GM21390 (cell line): ENCODE measurements around the gene DIABLO.
"Not testable (repeated sequence)": the region's sequence is repeated elsewhere in the genome, so short reads cannot be mapped to it uniquely, and the experiment has no call there.

Source experiments
- ATAC-seq: cut with Tn5 transposase; IDR thresholded peaks from one replicate; pipeline ENCODE4 v1.9.1; 2021; ENCODE audit not compliant: unreplicated experiment

DIABLO gene

DNA sequence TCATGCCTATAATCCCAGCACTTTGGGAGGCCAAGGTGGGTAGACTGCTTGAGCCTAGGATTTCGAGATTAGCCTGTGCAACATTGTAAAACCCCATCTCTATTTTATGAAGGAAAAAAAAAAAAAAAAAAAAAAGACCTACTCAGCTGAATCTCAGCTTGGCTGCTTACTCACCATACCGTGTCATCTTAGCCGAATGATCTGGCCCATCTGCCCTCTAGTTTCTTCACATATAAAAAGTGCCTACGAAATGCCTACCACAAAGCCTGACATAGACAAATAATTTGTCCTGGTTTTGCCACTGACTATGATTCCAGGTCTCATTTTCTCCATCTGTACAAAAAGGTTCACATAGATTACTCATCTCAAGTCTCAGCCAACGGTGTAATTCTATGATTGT is 10.1 kb downstream of the DIABLO start:
- no peak for ATAC-seq

- no peak for ATAC-seq
These were observed 17.6 kb downstream of the DIABLO start for GRCh38 chr12:122208073-122208820.

DNA sequence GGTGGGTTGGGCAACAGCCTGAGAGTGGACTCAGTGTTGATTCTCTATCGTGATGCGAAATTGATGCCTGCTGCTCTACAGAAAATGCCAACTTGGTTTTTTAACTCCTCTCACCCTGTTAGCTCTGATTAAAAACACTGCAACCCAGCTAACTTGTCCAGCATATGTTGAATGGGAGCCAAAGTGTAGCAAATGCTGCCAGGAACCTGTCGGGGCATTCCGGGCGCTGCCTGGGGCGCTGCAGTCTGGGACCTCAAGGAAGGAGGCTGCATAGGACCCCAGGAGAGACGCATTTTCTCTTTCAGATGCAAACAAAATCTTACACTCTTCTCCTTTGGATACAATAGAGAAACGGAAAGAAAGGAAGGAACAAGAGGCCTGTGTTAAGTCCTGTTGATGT is 18.5 kb downstream of the DIABLO start:
- no peak for ATAC-seq

GRCh38 chr12:122206976-122207375 is 18.9 kb downstream of the DIABLO start:
- no peak for ATAC-seq

- ATAC-seq, result no peak
These were observed 19.6 kb downstream of the DIABLO start for GRCh38 chr12:122206111-122206881.

GRCh38 chr12:122205053-122205925 is 20.6 kb downstream of the DIABLO start:
- no peak for ATAC-seq

DNA sequence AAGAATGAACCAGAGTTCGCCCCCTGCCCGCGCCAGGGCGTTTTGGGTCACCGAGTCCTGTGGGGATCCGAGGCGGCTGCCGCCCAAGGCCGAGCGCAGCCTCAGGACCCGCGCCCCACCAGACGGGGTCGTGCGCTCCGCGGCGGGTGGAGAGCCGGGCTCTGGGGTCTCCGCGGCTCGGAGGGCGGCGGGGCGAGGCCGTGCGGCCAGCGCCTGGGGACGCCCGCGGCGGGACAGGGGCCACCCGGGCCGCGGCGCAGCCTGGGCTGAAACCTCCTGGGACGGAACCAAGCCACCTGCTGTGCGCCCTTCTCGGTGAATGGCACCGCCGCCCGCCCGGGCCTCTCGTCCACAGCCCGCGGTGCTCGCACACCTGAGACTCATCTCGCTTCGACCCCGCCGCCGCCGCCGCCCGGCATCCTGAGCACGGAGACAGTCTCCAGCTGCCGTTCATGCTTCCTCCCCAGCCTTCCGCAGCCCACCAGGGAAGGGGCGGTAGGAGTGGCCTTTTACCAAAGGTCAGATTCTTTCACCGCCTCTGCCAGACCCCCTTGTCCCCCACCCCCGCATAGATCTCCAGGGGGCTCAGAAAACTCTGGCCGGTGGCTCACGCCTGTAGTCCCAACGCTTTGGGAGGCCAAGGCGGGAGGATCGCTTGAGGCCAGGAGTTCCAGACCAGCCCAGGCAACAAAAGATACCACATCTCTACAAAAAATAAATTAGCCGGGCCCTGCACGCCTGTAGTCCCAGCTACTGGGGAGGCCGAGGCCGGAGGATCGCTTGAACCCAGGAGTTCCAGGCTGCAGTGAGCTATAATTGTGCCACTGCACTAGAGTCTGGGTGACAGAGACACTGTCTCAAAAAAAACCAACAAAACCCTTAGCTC is 21.4 kb downstream of the DIABLO start:
- ATAC-seq, result no peak

GRCh38 chr12:122203301-122204166 is 22.3 kb downstream of the DIABLO start, which contains the start of gene B3GNT4:
B3GNT4 (plus strand) TSS chr12:122203709; CDS start chr12:122204619, 910 bp downstream.
- ATAC-seq, result no peak

DNA sequence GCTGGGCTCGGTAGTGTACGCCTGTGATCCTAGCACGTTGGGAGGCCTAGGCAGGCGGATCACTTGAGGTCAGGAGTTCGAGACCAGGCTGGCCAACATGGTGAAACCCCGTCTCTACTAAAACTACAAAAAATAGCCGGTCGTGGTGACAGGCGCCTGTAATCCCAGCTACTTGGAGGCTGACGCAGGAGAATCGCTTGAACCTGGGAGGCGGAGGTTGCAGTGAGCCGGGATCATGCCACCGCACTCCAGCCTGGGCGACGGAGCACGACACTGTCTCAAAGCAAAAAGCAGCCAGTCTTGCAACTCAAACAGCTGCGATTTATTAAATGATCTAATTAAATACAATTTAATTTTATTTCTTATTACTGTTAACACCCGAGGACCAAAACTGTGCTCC is 23.0 kb downstream of the DIABLO start:
- not testable (repeated sequence) for ATAC-seq

- no peak for ATAC-seq
These were observed 23.8 kb downstream of the DIABLO start for GRCh38 chr12:122202017-122202416.

DNA sequence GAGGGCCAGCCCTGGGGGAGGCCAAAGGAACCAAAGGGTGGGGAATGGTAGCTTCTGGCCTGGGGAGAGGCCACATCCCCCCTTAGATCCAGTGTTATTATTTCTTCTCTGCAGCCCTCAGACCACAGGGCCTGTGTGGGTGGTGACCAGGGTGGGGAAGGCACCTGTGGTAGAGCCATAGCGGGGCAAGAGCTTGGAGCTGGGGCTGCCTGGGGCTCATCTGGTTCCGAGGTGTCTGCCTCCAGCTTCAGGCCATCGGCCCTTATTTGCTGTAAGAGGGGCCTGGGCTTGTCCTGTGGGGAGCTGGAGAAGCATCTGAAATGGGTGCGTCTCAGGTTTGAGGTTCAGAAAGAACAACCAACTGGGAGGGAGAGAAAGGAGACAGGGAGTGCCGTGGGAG is 24.5 kb downstream of the DIABLO start:
- ATAC-seq, result no peak

- ATAC-seq, result no peak
These were observed 25.2 kb downstream of the DIABLO start for GRCh38 chr12:122200541-122201175.

DNA sequence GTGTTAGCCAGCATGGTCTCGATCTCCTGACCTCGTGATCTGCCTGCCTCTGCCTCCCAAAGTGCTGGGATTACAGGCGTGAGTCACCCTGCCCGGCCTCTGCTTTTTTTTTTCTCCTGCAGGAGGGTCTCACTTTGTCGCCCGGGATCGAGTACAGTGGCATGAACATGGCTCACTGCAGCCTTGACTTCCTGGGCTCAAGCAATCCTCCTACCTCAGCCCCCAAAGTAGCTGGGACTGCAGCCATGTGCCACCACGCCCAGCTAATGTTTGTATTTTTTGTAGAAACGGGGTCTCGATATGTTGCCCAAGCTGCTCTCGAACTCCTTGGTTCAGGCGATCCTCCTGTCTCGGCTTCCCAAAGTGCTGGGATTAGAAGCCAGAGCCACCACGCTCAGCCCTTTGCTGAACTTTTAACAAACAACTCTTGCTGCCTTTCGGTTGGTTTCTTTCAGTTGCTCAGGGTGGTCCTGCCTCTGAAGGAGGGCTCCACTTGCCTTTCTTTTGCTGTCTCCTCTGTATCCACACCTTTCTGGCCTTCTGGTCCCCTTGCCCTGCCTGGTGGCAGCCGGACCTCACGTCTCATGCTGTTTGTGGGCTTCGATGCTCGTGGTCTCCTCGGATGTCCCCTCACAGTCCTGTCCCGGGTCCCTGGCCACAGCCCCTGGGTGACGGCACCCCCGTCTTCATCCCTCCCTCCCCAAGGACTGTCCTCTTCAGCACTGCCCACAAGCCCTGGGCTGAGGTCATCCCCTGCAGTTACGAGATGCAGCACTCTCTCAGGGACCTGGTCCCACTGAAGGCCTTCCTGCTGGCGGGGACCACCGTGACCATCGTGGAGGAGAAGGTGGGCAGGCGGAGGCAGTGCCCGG is 26.1 kb downstream of the DIABLO start:
- no peak for ATAC-seq

GRCh38 chr12:122197612-122197966 is 28.3 kb downstream of the DIABLO start:
- ATAC-seq, result no peak

- no peak for ATAC-seq
These were observed 30.4 kb downstream of the DIABLO start for GRCh38 chr12:122195405-122195804.

- no peak for ATAC-seq
These were observed 31.0 kb downstream of the DIABLO start for GRCh38 chr12:122194804-122195203.

DNA sequence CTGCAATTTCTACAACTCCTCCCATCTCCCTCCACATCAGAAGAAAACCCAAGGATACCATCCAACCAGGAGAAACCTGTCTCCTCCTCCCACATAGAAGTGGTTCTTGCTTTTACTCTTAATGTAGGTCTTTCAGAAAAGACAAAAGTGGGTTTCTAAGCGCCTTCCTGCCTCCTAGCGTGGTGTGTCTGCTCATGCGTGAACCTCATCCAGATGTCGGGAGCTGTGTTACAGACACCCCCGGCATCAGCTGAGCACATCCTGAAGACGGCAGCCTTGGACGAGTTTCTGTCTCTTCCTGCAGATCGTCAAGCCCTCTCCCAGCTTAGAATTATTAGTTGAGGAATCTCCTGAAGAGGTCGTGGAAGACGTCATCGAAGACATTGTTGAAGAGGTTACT is 33.4 kb downstream of the DIABLO start:
- ATAC-seq, result no peak
